ENCODE data around the gene TBPL2.
"Not testable (repeated sequence)": the region's sequence is repeated elsewhere in the genome, so short reads cannot be mapped to it uniquely, and the experiment has no call there.

The TBPL2 gene

GRCh38 chr14:55440385-55440784, at the start of gene TBPL2:
TSS of gene TBPL2 (minus strand) at chr14:55440616. CDS start at chr14:55440449, 167 bp downstream.
- no peak for DNase-seq (ENCODE audit: low read depth)

GRCh38 chr14:55488204-55488603, 47.8 kb upstream of the TBPL2 start:
- no peak for DNase-seq (ENCODE audit: low read depth)

GRCh38 chr14:55482936-55483605, 42.7 kb upstream of the TBPL2 start:
- no peak for DNase-seq (ENCODE audit: low read depth)

GRCh38 chr14:55481769-55482168, 41.4 kb upstream of the TBPL2 start:
- no peak for DNase-seq (ENCODE audit: low read depth)

- no peak for DNase-seq (ENCODE audit: low read depth)
Measured at GRCh38 chr14:55477680-55478079, 37.3 kb upstream of the TBPL2 start.

GRCh38 chr14:55476448-55476847, 36.0 kb upstream of the TBPL2 start:
- DNase-seq (ENCODE audit: low read depth), result not testable (repeated sequence)

GRCh38 chr14:55473786-55474185, 33.4 kb upstream of the TBPL2 start:
- no peak for DNase-seq (ENCODE audit: low read depth)

GRCh38 chr14:55470025-55470424, 29.6 kb upstream of the TBPL2 start:
- no peak for DNase-seq (ENCODE audit: low read depth)

GRCh38 chr14:55467307-55467706, 26.9 kb upstream of the TBPL2 start:
- no peak for DNase-seq (ENCODE audit: low read depth)

- DNase-seq (ENCODE audit: low read depth), result no peak
Measured at GRCh38 chr14:55458800-55459515, 18.5 kb upstream of the TBPL2 start.

GRCh38 chr14:55457496-55457895, 17.1 kb upstream of the TBPL2 start:
- no peak for DNase-seq (ENCODE audit: low read depth)

- DNase-seq (ENCODE audit: low read depth), result not testable (repeated sequence)
Measured at GRCh38 chr14:55456411-55456810, 16.0 kb upstream of the TBPL2 start.

- DNase-seq (ENCODE audit: low read depth), result no peak
Measured at GRCh38 chr14:55454264-55455002, 14.0 kb upstream of the TBPL2 start.

- no peak for DNase-seq (ENCODE audit: low read depth)
Measured at GRCh38 chr14:55451950-55452349, 11.5 kb upstream of the TBPL2 start.

- no peak for DNase-seq (ENCODE audit: low read depth)
Measured at GRCh38 chr14:55451398-55451797, 11.0 kb upstream of the TBPL2 start.

GRCh38 chr14:55450987-55451386, 10.6 kb upstream of the TBPL2 start:
- no peak for DNase-seq (ENCODE audit: low read depth)

GRCh38 chr14:55450539-55450938, 10.1 kb upstream of the TBPL2 start:
- no peak for DNase-seq (ENCODE audit: low read depth)

GRCh38 chr14:55450124-55450523, 9.7 kb upstream of the TBPL2 start:
- no peak for DNase-seq (ENCODE audit: low read depth)

GRCh38 chr14:55449116-55449515, 8.7 kb upstream of the TBPL2 start:
- DNase-seq (ENCODE audit: low read depth), result no peak

GRCh38 chr14:55448141-55448614, 7.8 kb upstream of the TBPL2 start:
- no peak for DNase-seq (ENCODE audit: low read depth)

GRCh38 chr14:55446833-55447232, 6.4 kb upstream of the TBPL2 start:
- no peak for DNase-seq (ENCODE audit: low read depth)

GRCh38 chr14:55446127-55446736, 5.8 kb upstream of the TBPL2 start:
- peak; percentile 43 for DNase-seq (ENCODE audit: low read depth)
